Keratinocyte (primary cell): Measurements from ENCODE around the gene PTPRD. TPM values are rescaled to one million over a fixed set of nuclear protein-coding genes. Genes with fewer than 3 reads are reported as not detected.

ENCODE experiments used
- DNase-seq: peaks from one replicate; pipeline ENCODE4 v3.0.0-alpha.2; 2011; ENCODE audit warnings: low read depth, missing footprints, low spot score
- FAIRE-seq: peaks from 2 replicates; lab custom pipeline; 2011; peaks lifted over from hg19 to GRCh38; lab: Jason Lieb, UNC
- H2AFZ ChIP-seq: 2 replicates; pipeline ENCODE4 v1.6.0; 2012; ENCODE audit warnings: low read length, control low read depth, inconsistent platforms; ENCODE audit not compliant: control insufficient read depth
- H3K27ac ChIP-seq: 2 replicates; pipeline ENCODE4 v1.5.1; 2011; ENCODE audit warnings: low read length; ENCODE audit not compliant: control insufficient read depth, insufficient read depth
- H3K27me3 ChIP-seq: 3 replicates; pipeline ENCODE4 v1.6.0; 2011; ENCODE audit warnings: low read length; ENCODE audit not compliant: control insufficient read depth, insufficient read depth; ENCODE audit errors: extremely low read depth
- H3K36me3 ChIP-seq, 2 experiments: 2 replicates in 1 of 2; 3 replicates in 1 of 2; pipeline ENCODE4 v1.5.1; 2011; ENCODE audit warnings: low read length in 2 of 2, mild to moderate bottlenecking in 1 of 2; ENCODE audit not compliant: control insufficient read depth in 2 of 2, insufficient read depth in 2 of 2; ENCODE audit errors: extremely low read depth in 1 of 2
- H3K4me1 ChIP-seq: 3 replicates; pipeline ENCODE4 v1.5.1; 2011; ENCODE audit warnings: low read length; ENCODE audit not compliant: control insufficient read depth, insufficient read depth; ENCODE audit errors: extremely low read depth
- H3K4me2 ChIP-seq: 3 replicates; pipeline ENCODE4 v1.6.0; 2011; ENCODE audit warnings: low read depth, low read length; ENCODE audit not compliant: control insufficient read depth, insufficient read depth; ENCODE audit errors: extremely low read depth
- H3K4me3 ChIP-seq, 3 experiments: fragments of 200-600 bp in 1 of 3; sonication (generic) in 1 of 3; 2 replicates in 2 of 3; 3 replicates in 1 of 3; pipeline ENCODE4 v1.5.1; 2011 to 2016; ENCODE audit warnings: low read length in 3 of 3, mild to moderate bottlenecking in 3 of 3, control low read depth in 2 of 3, inconsistent platforms in 1 of 3, low read depth in 1 of 3, mixed read lengths in 1 of 3, mixed run types in 1 of 3, moderate library complexity in 1 of 3; ENCODE audit not compliant: control insufficient read depth in 2 of 3, insufficient read depth in 2 of 3; ENCODE audit errors: extremely low read depth in 1 of 3
- H3K79me2 ChIP-seq: 2 replicates; pipeline ENCODE4 v1.6.0; 2012; ENCODE audit warnings: low read length; ENCODE audit not compliant: control insufficient read depth, insufficient read depth
- H3K9ac ChIP-seq: 3 replicates; pipeline ENCODE4 v1.6.0; 2011; ENCODE audit warnings: low read length; ENCODE audit not compliant: control insufficient read depth, insufficient read depth; ENCODE audit errors: extremely low read depth
- H3K9me1 ChIP-seq: 3 replicates; pipeline ENCODE4 v1.6.0; 2011; ENCODE audit warnings: low read length; ENCODE audit not compliant: control insufficient read depth, insufficient read depth; ENCODE audit errors: extremely low read depth
- H3K9me3 ChIP-seq: 2 replicates; pipeline ENCODE4 v1.5.1; 2012; ENCODE audit warnings: low read depth, low read length; ENCODE audit not compliant: control insufficient read depth
- H4K20me1 ChIP-seq: 3 replicates; pipeline ENCODE4 v1.6.0; 2011; ENCODE audit warnings: low read length; ENCODE audit not compliant: control insufficient read depth, insufficient read depth; ENCODE audit errors: extremely low read depth
- EZH2 ChIP-seq: IDR thresholded peaks from one replicate; pipeline ENCODE4 v1.6.1; 2012; ENCODE audit warnings: inconsistent platforms, mild to moderate bottlenecking, low read length, moderate library complexity
- dilution Hi-C: fragments of 300-500 bp; cut with MboI; formaldehyde crosslinking; loops from one replicate; pipeline ENCODE4 v1.7.0; 2020; ENCODE audit warnings: low sequenced_read_pairs; ENCODE audit not compliant: extremely low pct_ligation_motif_present
- polyA plus RNA-seq, 5 experiments: library from polyadenylated mRNA; depleted of rRNA in 3 of 5; stranded (reverse) in 3 of 5; stranded (forward) in 1 of 5; unstranded in 1 of 5; fragments of >200 nt; gene quantifications; 1 replicate in 1 of 5; 2 replicates in 3 of 5; 3 replicates in 1 of 5; pipeline versions ENCODE4 v1.2.1 to v1.2.3, GENCODE V29; 2011 to 2012; ENCODE audit warnings: missing spikeins in 2 of 5, low read depth in 1 of 5, low replicate concordance in 1 of 5
- TF ChIP-seq, protein P1 (sequence below), 3 experiments: IDR thresholded peaks in 1 of 3; conservative IDR thresholded peaks in 1 of 3; optimal IDR thresholded peaks in 1 of 3; 2 replicates in 2 of 3; 3 replicates in 1 of 3; pipeline versions ENCODE3 to v1.5.1; 2011; ENCODE audit warnings: low read length in 3 of 3, mild to moderate bottlenecking in 3 of 3, moderate library complexity in 2 of 3, control low read depth in 1 of 3, inconsistent platforms in 1 of 3; ENCODE audit not compliant: insufficient read depth in 2 of 3; ENCODE audit errors: extremely low read depth in 1 of 3

Gene PTPRD
- polyA plus RNA-seq, 1 donor (not counting 4 experiments of a cell fraction or from before 2014, with no cell fraction given) = 0.10 TPM

DNA sequence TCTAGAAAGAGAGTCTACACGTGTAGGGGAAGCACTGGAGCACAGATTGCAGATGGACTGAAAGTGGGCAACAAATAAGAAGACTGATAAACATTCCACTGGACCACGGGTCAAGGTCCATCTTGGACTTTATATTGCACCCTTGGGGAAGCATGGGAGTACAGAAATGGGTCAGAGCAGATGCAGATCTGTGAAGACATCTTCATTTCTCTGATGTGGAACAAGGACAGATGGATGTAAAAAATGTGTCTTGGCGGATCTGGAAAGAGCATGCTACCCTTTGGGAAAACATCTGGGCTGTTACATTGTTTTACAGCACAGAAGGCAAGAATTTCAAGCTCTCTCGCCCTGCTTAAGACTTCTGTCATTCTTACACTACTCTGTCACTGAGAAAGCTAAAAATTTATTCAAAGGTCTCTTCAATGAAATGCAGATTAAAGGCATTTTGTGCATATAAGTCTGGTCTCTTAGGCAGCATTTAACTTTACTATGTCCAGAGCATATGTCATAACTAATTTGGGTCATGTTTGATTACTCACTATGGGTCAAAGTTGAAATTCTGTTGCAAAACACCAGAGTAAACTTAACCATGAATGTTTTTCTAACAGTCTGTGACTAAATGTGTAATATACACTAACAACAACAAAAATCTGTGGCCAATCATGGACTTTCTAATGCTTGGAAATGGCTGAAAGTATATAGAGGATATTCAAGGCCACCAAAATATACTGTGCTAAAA is 2056.9 kb downstream of the PTPRD start:
- H3K27me3 ChIP-seq = no peaks in the 10 kb centered on the region
- no peaks in the 10 kb centered on the region for H3K4me1 ChIP-seq
- no peak for TF ChIP-seq EZH2
- no peak for DNase-seq
- no peak overlapping the region for H3K9ac ChIP-seq
- no peak overlapping the region for H2AFZ ChIP-seq
- no peak overlapping the region for H3K4me3 ChIP-seq
- no peaks in the 10 kb centered on the region for H3K36me3 ChIP-seq
- no peak overlapping the region for H3K27ac ChIP-seq
- H3K79me2 ChIP-seq = no peaks in the 10 kb centered on the region
- H3K9me1 ChIP-seq = no peaks in the 10 kb centered on the region
- dilution Hi-C loops = no loop called here
- FAIRE-seq = no peak
- H4K20me1 ChIP-seq = no peaks in the 10 kb centered on the region
- H3K9me3 ChIP-seq = no peaks in the 10 kb centered on the region
- H3K4me2 ChIP-seq = no peak overlapping the region

DNA sequence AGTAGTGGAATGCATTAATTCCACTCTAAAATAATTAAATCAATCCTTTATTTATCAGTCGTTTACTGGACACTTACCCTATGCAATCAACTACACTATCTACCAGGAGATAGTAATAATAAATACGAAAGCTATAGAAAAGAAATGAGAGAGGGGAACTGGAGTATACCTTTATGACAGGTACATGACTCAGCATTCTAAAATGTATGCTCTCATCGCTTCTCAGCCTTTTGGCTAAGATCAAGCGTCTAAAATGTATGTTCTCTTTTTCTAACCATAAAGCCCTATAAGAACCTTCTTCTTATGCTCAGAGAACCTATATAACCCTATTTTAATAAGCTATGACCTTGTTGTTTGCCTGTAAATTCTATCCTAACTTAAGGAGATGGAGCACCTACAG is 2059.4 kb downstream of the PTPRD start:
- no peak for TF ChIP-seq EZH2
- TF ChIP-seq, protein P1, sequence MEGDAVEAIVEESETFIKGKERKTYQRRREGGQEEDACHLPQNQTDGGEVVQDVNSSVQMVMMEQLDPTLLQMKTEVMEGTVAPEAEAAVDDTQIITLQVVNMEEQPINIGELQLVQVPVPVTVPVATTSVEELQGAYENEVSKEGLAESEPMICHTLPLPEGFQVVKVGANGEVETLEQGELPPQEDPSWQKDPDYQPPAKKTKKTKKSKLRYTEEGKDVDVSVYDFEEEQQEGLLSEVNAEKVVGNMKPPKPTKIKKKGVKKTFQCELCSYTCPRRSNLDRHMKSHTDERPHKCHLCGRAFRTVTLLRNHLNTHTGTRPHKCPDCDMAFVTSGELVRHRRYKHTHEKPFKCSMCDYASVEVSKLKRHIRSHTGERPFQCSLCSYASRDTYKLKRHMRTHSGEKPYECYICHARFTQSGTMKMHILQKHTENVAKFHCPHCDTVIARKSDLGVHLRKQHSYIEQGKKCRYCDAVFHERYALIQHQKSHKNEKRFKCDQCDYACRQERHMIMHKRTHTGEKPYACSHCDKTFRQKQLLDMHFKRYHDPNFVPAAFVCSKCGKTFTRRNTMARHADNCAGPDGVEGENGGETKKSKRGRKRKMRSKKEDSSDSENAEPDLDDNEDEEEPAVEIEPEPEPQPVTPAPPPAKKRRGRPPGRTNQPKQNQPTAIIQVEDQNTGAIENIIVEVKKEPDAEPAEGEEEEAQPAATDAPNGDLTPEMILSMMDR (optimal IDR thresholded peaks at IDR 0.05 in 1 of 3, IDR thresholded peaks at IDR 0.05 in 1 of 3, conservative IDR thresholded peaks at IDR 0.05 in 1 of 3; ENCODE audit: extremely low read depth in 1 of 3, insufficient read depth in 2 of 3, low read length in 3 of 3) = no peak
- H3K27ac ChIP-seq = no peak overlapping the region
- dilution Hi-C loops = no loop called here
- H3K27me3 ChIP-seq = no peaks in the 10 kb centered on the region
- H3K4me1 ChIP-seq = no peaks in the 10 kb centered on the region
- no peak for FAIRE-seq
- no peak overlapping the region for H3K9ac ChIP-seq
- no peak overlapping the region for H3K4me2 ChIP-seq
- no peak for DNase-seq
- no peaks in the 10 kb centered on the region for H3K9me3 ChIP-seq
- H4K20me1 ChIP-seq = no peaks in the 10 kb centered on the region
- H3K36me3 ChIP-seq = no peaks in the 10 kb centered on the region
- no peak overlapping the region for H2AFZ ChIP-seq
- H3K9me1 ChIP-seq = no peaks in the 10 kb centered on the region
- H3K79me2 ChIP-seq = no peaks in the 10 kb centered on the region
- H3K4me3 ChIP-seq = no peak overlapping the region
